ENCODE data around the gene FEN1.

DNA sequence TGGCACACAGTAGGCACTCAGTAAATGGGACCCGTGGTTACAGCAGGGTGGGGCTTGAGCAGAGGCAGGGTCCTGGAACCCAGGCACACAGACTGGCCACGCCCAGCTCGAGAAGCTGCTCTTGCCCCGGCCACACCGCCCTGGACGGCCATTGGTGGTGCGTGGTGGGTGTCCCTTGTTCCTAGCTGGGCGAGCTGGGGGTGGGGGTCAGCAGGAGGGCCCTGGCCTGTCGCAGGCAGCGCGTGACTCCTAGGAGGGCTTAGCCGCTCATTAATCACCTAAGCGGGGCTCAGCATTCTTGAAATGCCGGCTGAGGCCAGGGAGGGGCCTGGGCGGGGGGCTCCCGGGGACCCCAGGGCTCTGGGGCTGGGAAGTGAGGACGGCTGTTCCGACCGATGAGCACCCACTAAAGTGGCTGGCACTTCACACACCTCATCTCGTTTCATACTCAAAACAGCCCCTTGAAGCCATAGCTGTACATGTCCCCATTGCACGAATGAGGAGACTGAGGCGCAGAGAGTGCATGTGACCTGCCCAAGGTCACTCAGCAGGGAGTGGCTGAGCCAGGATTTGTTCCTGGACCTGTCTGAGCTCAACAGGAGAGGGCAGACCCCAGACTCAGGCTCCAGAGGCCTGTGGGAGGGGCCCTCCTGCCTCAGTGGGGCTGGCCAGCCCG is 28.6 kb upstream of the FEN1 start:
- TF ChIP-seq BHLHE40 (IDR thresholded peaks at IDR 0.05; ENCODE audit: borderline replicate concordance) (no peak), TARDBP (IDR thresholded peaks at IDR 0.05) (no peak), ELF4 (IDR thresholded peaks at IDR 0.05) (no peak), HDGF (IDR thresholded peaks at IDR 0.05; ENCODE audit: borderline replicate concordance) (no peak), SP1 (IDR thresholded peaks at IDR 0.05) (no peak)
